ENCODE measurements around the gene PAK4. TPM values are rescaled to one million over a fixed set of nuclear protein-coding genes. Genes with fewer than 3 reads are reported as not detected.
"Not testable (repeated sequence)": the region's sequence is repeated elsewhere in the genome, so short reads cannot be mapped to it uniquely, and the experiment has no call there.

The PAK4 gene
- total and polyA plus RNA-seq, 5 donors from 2014 or later = 0.87 to 10.9 (median 1.8) TPM

- H3K9me3 Mint-ChIP-seq = no peaks in the 10 kb centered on the region
- H3K27me3 Mint-ChIP-seq = no peaks in the 10 kb centered on the region
- peaks cover 7% of the 10 kb centered on the region for H3K36me3 Mint-ChIP-seq
- DNase-seq = no peak
- ATAC-seq (ENCODE audit: low read depth in 2 of 2) = no peak
- Histone ChIP-seq H3K27ac (ENCODE audit: insufficient read depth, low read length, poor library complexity, severe bottlenecking) (no peak overlapping the region), H3K36me3 (ENCODE audit: control insufficient read depth, insufficient read depth, low read length) (no peaks in the 10 kb centered on the region), H3K4me3 (ENCODE audit: low read depth, low read length) (no peak overlapping the region), H3K4me1 (ENCODE audit: control insufficient read depth, insufficient read depth, low read length, poor library complexity, severe bottlenecking) (no peaks in the 10 kb centered on the region), H3K27me3 (ENCODE audit: control insufficient read depth, insufficient read depth, low read length) (no peaks in the 10 kb centered on the region), H3K9me3 (ENCODE audit: control insufficient read depth in 2 of 2, low read length in 2 of 2) (no peaks in the 10 kb centered on the region)
- H3K27ac Mint-ChIP-seq = peak overlapping the region in 1 of 3 donors; percentile 49
- no peak overlapping the region for H3K4me3 Mint-ChIP-seq
- H3K4me1 Mint-ChIP-seq = peaks cover 0 to 31% (median 14%) of the 10 kb centered on the region in 4 donors
These were observed 15.0 kb downstream of the PAK4 start for GRCh38 chr19:39140594-39140993.

GRCh38 chr19:39141929-39142328 lies 16.3 kb downstream of the PAK4 start:
- Mint-ChIP-seq H3K9me3 (no peaks in the 10 kb centered on the region), H3K4me3 (no peak overlapping the region), H3K27ac (peak overlapping the region in 1 of 3 donors; percentile 41), H3K36me3 (peaks cover 3% of the 10 kb centered on the region), H3K4me1 (peaks cover 0 to 31% (median 9%) of the 10 kb centered on the region in 4 donors), H3K27me3 (no peaks in the 10 kb centered on the region)
- Histone ChIP-seq H3K27ac (ENCODE audit: insufficient read depth, low read length, poor library complexity, severe bottlenecking) (no peak overlapping the region), H3K4me1 (ENCODE audit: control insufficient read depth, insufficient read depth, low read length, poor library complexity, severe bottlenecking) (no peaks in the 10 kb centered on the region), H3K4me3 (ENCODE audit: low read depth, low read length) (no peak overlapping the region), H3K36me3 (ENCODE audit: control insufficient read depth, insufficient read depth, low read length) (no peaks in the 10 kb centered on the region), H3K27me3 (ENCODE audit: control insufficient read depth, insufficient read depth, low read length) (no peaks in the 10 kb centered on the region), H3K9me3 (ENCODE audit: control insufficient read depth in 2 of 2, low read length in 2 of 2) (no peaks in the 10 kb centered on the region)
- DNase-seq = no peak
- no peak for ATAC-seq (ENCODE audit: low read depth in 2 of 2)

GRCh38 chr19:39142630-39143029 lies 17.0 kb downstream of the PAK4 start:
- no peaks in the 10 kb centered on the region for H3K36me3 ChIP-seq (ENCODE audit: control insufficient read depth, insufficient read depth, low read length)
- H3K27me3 ChIP-seq (ENCODE audit: control insufficient read depth, insufficient read depth, low read length) = no peaks in the 10 kb centered on the region
- ATAC-seq (ENCODE audit: low read depth in 2 of 2) = no peak
- Mint-ChIP-seq H3K4me3 (no peak overlapping the region), H3K36me3 (peaks cover 3% of the 10 kb centered on the region), H3K27me3 (no peaks in the 10 kb centered on the region), H3K27ac (no peak overlapping the region), H3K9me3 (no peaks in the 10 kb centered on the region), H3K4me1 (peaks cover 4 to 38% (median 13%) of the 10 kb centered on the region in 4 donors)
- H3K27ac ChIP-seq (ENCODE audit: insufficient read depth, low read length, poor library complexity, severe bottlenecking) = no peak overlapping the region
- H3K9me3 ChIP-seq (ENCODE audit: control insufficient read depth in 2 of 2, low read length in 2 of 2) = no peaks in the 10 kb centered on the region
- no peaks in the 10 kb centered on the region for H3K4me1 ChIP-seq (ENCODE audit: control insufficient read depth, insufficient read depth, low read length, poor library complexity, severe bottlenecking)
- DNase-seq = no peak
- H3K4me3 ChIP-seq (ENCODE audit: low read depth, low read length) = no peak overlapping the region

DNA sequence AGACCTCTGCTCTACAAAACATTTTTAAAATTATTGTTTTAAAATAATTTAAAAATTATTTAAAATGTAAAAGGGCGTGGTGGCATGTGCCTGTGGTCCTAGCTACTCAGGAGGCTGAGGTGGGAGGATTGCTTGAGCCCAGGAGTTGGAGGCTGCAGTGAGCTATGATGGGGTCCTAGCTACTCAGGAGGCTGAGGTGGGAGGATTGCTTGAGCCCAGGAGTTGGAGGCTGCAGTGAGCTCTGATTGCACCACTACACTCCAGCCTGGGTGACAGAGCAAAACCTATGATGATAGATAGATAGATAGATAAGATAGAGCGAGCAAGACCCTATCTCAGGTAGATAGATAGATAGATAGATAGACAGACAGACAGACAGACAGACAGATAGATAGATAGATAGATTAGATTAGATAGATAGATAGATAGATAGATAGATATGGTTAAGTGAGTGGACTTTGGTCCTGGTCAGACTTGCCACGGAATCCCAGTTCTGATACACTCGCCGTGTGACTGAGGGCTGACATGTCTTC lies 18.2 kb downstream of the PAK4 start:
- not testable (repeated sequence) for H3K36me3 ChIP-seq (ENCODE audit: control insufficient read depth, insufficient read depth, low read length); ATAC-seq (ENCODE audit: low read depth in 2 of 2); H3K36me3 Mint-ChIP-seq; H3K27ac ChIP-seq (ENCODE audit: insufficient read depth, low read length, poor library complexity, severe bottlenecking); H3K9me3 Mint-ChIP-seq; H3K9me3 ChIP-seq (ENCODE audit: control insufficient read depth in 2 of 2, low read length in 2 of 2); H3K27me3 ChIP-seq (ENCODE audit: control insufficient read depth, insufficient read depth, low read length); H3K4me1 ChIP-seq (ENCODE audit: control insufficient read depth, insufficient read depth, low read length, poor library complexity, severe bottlenecking); H3K4me3 ChIP-seq (ENCODE audit: low read depth, low read length); H3K27me3 Mint-ChIP-seq; DNase-seq; H3K4me3 Mint-ChIP-seq
- Mint-ChIP-seq H3K4me1 (peaks cover 5 to 38% (median 15%) of the 10 kb centered on the region in 4 donors), H3K27ac (peak overlapping the region in 1 of 3 donors; percentile 41)

GRCh38 chr19:39144290-39145071 lies 18.9 kb downstream of the PAK4 start:
- no peaks in the 10 kb centered on the region for H3K9me3 Mint-ChIP-seq
- no peaks in the 10 kb centered on the region for H3K4me1 ChIP-seq (ENCODE audit: control insufficient read depth, insufficient read depth, low read length, poor library complexity, severe bottlenecking)
- DNase-seq (no peak), ATAC-seq (ENCODE audit: low read depth in 2 of 2) (no peak)
- peaks cover 3% of the 10 kb centered on the region for H3K36me3 Mint-ChIP-seq
- H3K27ac ChIP-seq (ENCODE audit: insufficient read depth, low read length, poor library complexity, severe bottlenecking) = no peak overlapping the region
- H3K27me3 ChIP-seq (ENCODE audit: control insufficient read depth, insufficient read depth, low read length) = no peaks in the 10 kb centered on the region
- no peak overlapping the region for H3K4me3 Mint-ChIP-seq
- no peak overlapping the region for H3K4me3 ChIP-seq (ENCODE audit: low read depth, low read length)
- H3K9me3 ChIP-seq (ENCODE audit: control insufficient read depth in 2 of 2, low read length in 2 of 2) = no peaks in the 10 kb centered on the region
- peaks cover 5 to 35% (median 15%) of the 10 kb centered on the region in 4 donors for H3K4me1 Mint-ChIP-seq
- peaks cover 4% of the 10 kb centered on the region for H3K36me3 ChIP-seq (ENCODE audit: control insufficient read depth, insufficient read depth, low read length)
- no peaks in the 10 kb centered on the region for H3K27me3 Mint-ChIP-seq
- peak overlapping the region in 2 of 3 donors; percentile 41 to 73 for H3K27ac Mint-ChIP-seq

GRCh38 chr19:39145180-39145953 lies 19.8 kb downstream of the PAK4 start:
- no peak for DNase-seq

DNA sequence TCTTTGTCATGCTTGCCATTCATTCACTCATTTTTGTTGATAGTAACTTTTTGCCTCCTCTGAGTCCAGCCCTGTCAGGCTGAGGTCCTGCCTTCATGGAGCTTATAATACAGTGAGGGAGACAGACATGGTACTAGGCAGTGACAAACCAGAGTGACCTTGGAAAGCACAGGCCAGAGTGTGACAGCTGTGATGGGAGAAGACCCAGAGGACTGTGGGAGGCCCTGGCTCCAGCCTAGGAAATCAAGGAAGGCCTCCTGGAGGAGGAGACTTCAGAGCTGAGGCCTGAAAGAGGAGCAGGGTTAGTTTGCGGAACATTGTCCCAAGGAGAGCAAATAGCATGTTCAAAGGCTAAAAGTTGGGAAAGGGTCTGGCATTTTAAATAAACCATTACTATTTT lies 20.5 kb downstream of the PAK4 start:
- no peak for ATAC-seq (ENCODE audit: low read depth in 2 of 2)
- Histone ChIP-seq H3K4me3 (ENCODE audit: low read depth, low read length) (no peak overlapping the region), H3K4me1 (ENCODE audit: control insufficient read depth, insufficient read depth, low read length, poor library complexity, severe bottlenecking) (no peaks in the 10 kb centered on the region), H3K9me3 (ENCODE audit: control insufficient read depth in 2 of 2, low read length in 2 of 2) (no peaks in the 10 kb centered on the region), H3K27me3 (ENCODE audit: control insufficient read depth, insufficient read depth, low read length) (no peaks in the 10 kb centered on the region), H3K36me3 (ENCODE audit: control insufficient read depth, insufficient read depth, low read length) (peaks cover 4% of the 10 kb centered on the region), H3K27ac (ENCODE audit: insufficient read depth, low read length, poor library complexity, severe bottlenecking) (no peak overlapping the region)
- DNase-seq = no peak
- H3K27me3 Mint-ChIP-seq = no peaks in the 10 kb centered on the region
- H3K4me3 Mint-ChIP-seq = no peak overlapping the region
- H3K9me3 Mint-ChIP-seq = no peaks in the 10 kb centered on the region
- H3K27ac Mint-ChIP-seq = peak overlapping the region in 1 of 3 donors; percentile 70
- H3K36me3 Mint-ChIP-seq = peaks cover under 1% of the 10 kb centered on the region
- peaks cover 5 to 35% (median 19%) of the 10 kb centered on the region in 4 donors for H3K4me1 Mint-ChIP-seq

More at GRCh38 chr19:39145180-39145953, 19.8 kb downstream of the PAK4 start:
- peaks cover 5 to 37% (median 15%) of the 10 kb centered on the region in 4 donors for H3K4me1 Mint-ChIP-seq
- Histone ChIP-seq H3K4me1 (ENCODE audit: control insufficient read depth, insufficient read depth, low read length, poor library complexity, severe bottlenecking) (no peaks in the 10 kb centered on the region), H3K27ac (ENCODE audit: insufficient read depth, low read length, poor library complexity, severe bottlenecking) (no peak overlapping the region), H3K4me3 (ENCODE audit: low read depth, low read length) (no peak overlapping the region), H3K27me3 (ENCODE audit: control insufficient read depth, insufficient read depth, low read length) (no peaks in the 10 kb centered on the region), H3K9me3 (ENCODE audit: control insufficient read depth in 2 of 2, low read length in 2 of 2) (no peaks in the 10 kb centered on the region), H3K36me3 (ENCODE audit: control insufficient read depth, insufficient read depth, low read length) (peaks cover 4% of the 10 kb centered on the region)
- ATAC-seq (ENCODE audit: low read depth in 2 of 2) = no peak
- H3K27me3 Mint-ChIP-seq = no peaks in the 10 kb centered on the region
- H3K9me3 Mint-ChIP-seq = no peaks in the 10 kb centered on the region
- H3K36me3 Mint-ChIP-seq = peaks cover 3% of the 10 kb centered on the region
- no peak overlapping the region for H3K4me3 Mint-ChIP-seq
- no peak overlapping the region for H3K27ac Mint-ChIP-seq

All from CD4-positive, CD25-positive, alpha-beta regulatory T cell (primary cell).